Peyer's patch (tissue), 4 donors: ENCODE data around the gene PDCD4.

Experiments
- POLR2A ChIP-seq, 2 donors: fragments of 450-650 bp; IDR thresholded peaks; one replicate each; pipeline ENCODE4 v1.5.1; 2017; ENCODE audit warnings: antibody characterized with exemption in 2 of 2, mild to moderate bottlenecking in 2 of 2, moderate library complexity in 2 of 2
- TF ChIP-seq, protein P1 (sequence below), 6 experiments: fragments of 450-650 bp in 4 of 6; fragments of 200-600 bp in 2 of 6; sonication (generic) in 1 of 6; IDR thresholded peaks; one replicate each; pipeline ENCODE4 v1.5.1; 2017 to 2019; ENCODE audit warnings: antibody characterized with exemption in 6 of 6, mild to moderate bottlenecking in 3 of 6, moderate library complexity in 1 of 6

DNA sequence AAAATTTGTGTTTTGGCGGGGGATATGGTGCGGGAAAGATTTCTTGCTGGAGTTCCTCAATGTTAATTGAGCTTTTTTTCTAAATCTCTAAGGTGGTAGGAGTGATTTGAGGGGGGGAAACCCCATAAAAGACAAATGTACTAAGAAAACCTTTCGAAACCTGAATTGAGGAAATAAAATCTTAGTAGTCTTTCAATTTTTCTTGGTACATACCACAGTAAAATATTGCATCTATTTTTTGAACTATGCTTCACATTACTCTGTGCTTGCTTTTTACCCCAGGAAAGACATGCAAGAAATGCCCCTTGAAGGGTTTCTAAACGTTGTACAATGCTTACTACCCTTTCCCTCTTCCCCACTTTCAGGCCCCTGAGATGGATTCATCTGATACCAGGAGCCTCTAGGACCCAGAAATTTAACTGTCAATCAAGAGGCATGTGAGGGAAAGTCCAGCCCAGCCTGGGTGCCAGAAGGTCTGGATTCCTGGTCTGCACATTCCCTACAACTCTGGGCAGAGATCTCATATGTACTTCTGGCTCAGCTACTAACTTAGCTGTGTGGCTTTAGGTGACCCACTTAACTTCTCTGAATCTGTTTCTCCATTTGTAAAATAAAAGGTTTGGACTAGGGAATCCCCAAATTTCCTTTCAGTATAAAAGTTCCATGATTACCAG lies 5.8 kb upstream of the PDCD4 start:
- TF ChIP-seq, protein P1, sequence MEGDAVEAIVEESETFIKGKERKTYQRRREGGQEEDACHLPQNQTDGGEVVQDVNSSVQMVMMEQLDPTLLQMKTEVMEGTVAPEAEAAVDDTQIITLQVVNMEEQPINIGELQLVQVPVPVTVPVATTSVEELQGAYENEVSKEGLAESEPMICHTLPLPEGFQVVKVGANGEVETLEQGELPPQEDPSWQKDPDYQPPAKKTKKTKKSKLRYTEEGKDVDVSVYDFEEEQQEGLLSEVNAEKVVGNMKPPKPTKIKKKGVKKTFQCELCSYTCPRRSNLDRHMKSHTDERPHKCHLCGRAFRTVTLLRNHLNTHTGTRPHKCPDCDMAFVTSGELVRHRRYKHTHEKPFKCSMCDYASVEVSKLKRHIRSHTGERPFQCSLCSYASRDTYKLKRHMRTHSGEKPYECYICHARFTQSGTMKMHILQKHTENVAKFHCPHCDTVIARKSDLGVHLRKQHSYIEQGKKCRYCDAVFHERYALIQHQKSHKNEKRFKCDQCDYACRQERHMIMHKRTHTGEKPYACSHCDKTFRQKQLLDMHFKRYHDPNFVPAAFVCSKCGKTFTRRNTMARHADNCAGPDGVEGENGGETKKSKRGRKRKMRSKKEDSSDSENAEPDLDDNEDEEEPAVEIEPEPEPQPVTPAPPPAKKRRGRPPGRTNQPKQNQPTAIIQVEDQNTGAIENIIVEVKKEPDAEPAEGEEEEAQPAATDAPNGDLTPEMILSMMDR (IDR thresholded peaks at IDR 0.05) = no peak
- TF ChIP-seq POLR2A (IDR thresholded peaks at IDR 0.05) = no peak
